Heart left ventricle (tissue), 16 donors: ENCODE results near the gene KSR2. TPM values are rescaled to one million over a fixed set of nuclear protein-coding genes. Genes with fewer than 3 reads are reported as not detected.
"Not testable (repeated sequence)": the region's sequence is repeated elsewhere in the genome, so short reads cannot be mapped to it uniquely, and the experiment has no call there.

ENCODE experiments used
- ATAC-seq, 4 donors: fragments of 200-7000 bp; cut with Tn5 transposase; one replicate each; pipeline ENCODE4 v1.9.1; 2020 to 2022; ENCODE audit warnings: moderate library complexity in 4 of 4, mild to moderate bottlenecking in 3 of 4, moderate number of reproducible peaks in 1 of 4
- DNase-seq, 5 donors: peaks; one replicate each; pipeline ENCODE4 v3.0.0-alpha.2; 2020
- H3K27ac ChIP-seq, 12 donors: fragments of 200-600 bp; sonication (generic) in 4 of 12; one replicate each; pipeline versions ENCODE4 v1.5.0 to v1.8.0; 2016 to 2022; ENCODE audit warnings: mild to moderate bottlenecking in 2 of 12
- H3K27me3 ChIP-seq, 9 donors: fragments of 200-600 bp; sonication (generic) in 2 of 9; one replicate each; pipeline versions ENCODE4 v1.5.1 to v1.8.0; 2016 to 2022; ENCODE audit warnings: mild to moderate bottlenecking in 3 of 9
- H3K36me3 ChIP-seq, 9 donors: fragments of 200-600 bp; sonication (generic) in 2 of 9; one replicate each; pipeline versions ENCODE4 v1.5.0 to v1.8.0; 2018 to 2022; ENCODE audit warnings: mild to moderate bottlenecking in 2 of 9
- H3K4me1 ChIP-seq, 12 donors: fragments of 200-600 bp; sonication (generic) in 4 of 12; one replicate each; pipeline versions ENCODE4 v1.5.0 to v1.8.0; 2016 to 2022; ENCODE audit warnings: mild to moderate bottlenecking in 3 of 12
- H3K4me3 ChIP-seq, 12 donors: fragments of 200-600 bp; sonication (generic) in 4 of 12; one replicate each; pipeline versions ENCODE4 v1.5.0 to v1.8.0; 2017 to 2022; ENCODE audit warnings: mild to moderate bottlenecking in 9 of 12, moderate library complexity in 4 of 12
- H3K9me3 ChIP-seq, 12 donors: fragments of 200-600 bp; sonication (generic) in 4 of 12; one replicate each; pipeline versions ENCODE4 v1.5.0 to v1.8.0; 2016 to 2022; ENCODE audit warnings: mild to moderate bottlenecking in 1 of 12
- CTCF ChIP-seq, 12 donors: fragments of 200-600 bp; sonication (generic) in 4 of 12; IDR thresholded peaks; one replicate each; pipeline versions ENCODE4 v1.5.0 to v1.8.0; 2018 to 2022; ENCODE audit warnings: antibody characterized with exemption in 12 of 12, mild to moderate bottlenecking in 5 of 12
- POLR2A ChIP-seq, 2 donors: fragments of 450-650 bp; IDR thresholded peaks; one replicate each; pipeline ENCODE4 v1.6.1; 2017; ENCODE audit warnings: antibody characterized with exemption in 2 of 2, mild to moderate bottlenecking in 2 of 2, moderate library complexity in 2 of 2
- WGBS, 4 donors: extraction: QIAGEN DNeasy Blood & Tissue Kit in 2 of 4; methylation state at CpG; one replicate each; pipeline versions ENCODE4 v1.1.5 to v1.1.7; 2013 to 2018; 5-methylcytosine and 5-hydroxymethylcytosine counted together
- intact Hi-C, 10 donors: fragments of 100-400 bp; cut with DNase I; formaldehyde crosslinking; loops; one replicate each; pipeline versions ENCODE4 v1.11.1 to v1.14.2; 2022
- polyA plus RNA-seq, 2 donors: library from polyadenylated mRNA; stranded (reverse); fragments of 200-250 nt; gene quantifications; one replicate each; pipeline ENCODE4 v1.2.3, GENCODE V29; 2013
- total RNA-seq, 9 donors: library from RNA; depleted of rRNA in 2 of 9; stranded (reverse); fragments of >200 nt in 2 of 9; fragmentation: NEBNext Ultra II Directional in 3 of 9; extraction: Animal tissue kit (Norgen Biotek cat#: 25700) in 3 of 9; gene quantifications; one replicate each; pipeline versions ENCODE4 v1.1.0 to v1.2.4, GENCODE V29; 2016 to 2023
- donor health status: ischemic (EF 13 %, LVEDD 7.1; RV severe dilation, severe dysfunction).
- donor health status: healthy with polysubstance abuse.
- donor health status: DM: no; HTN: yes; CAD: no.
- donor health status: DM: no; HTN: no; CAD: no.
- donor health status: ischemic (EF 25% LVEDD 6.9; RV normal size, moderate dysfunction).
- donor health status: ischemic (EF 25% LVEDD 5.7; RV mildly dilated, moderate dysfunction).
- donor health status: healthy.
- donor health status: DM: yes; HTN: yes; CAD: no.
- donor health status: ischemic (EF 35%, LVEDD 5.7; RV mildly dilated, moderate dysfunction).
- donor health status: nonischemic (EF 11% LVEDD 7.7; RV severe dilation, severe dysfunction).
- donor health status: DM: yes; HTN: yes; CAD: no.
- donor health status: PGD.
- donor health status: ischemic (EF 29% LVEDD 5.4; RV normal size, mild dysfunction).
- donor health status: nonischemic (EF 23%, LVEDD 6.1; RV moderate dilation, normal function).

KSR2 gene
- total and polyA plus RNA-seq, 11 donors = under 0.01 to 0.02 (median 0.02) TPM; not detected in 8

- no peak overlapping the region for H3K4me3 ChIP-seq
- ATAC-seq (no peak), DNase-seq (no peak)
- no peaks in the 10 kb centered on the region for H3K9me3 ChIP-seq
- TF ChIP-seq CTCF (IDR thresholded peaks at IDR 0.05) (no peak), POLR2A (IDR thresholded peaks at IDR 0.05) (no peak)
- intact Hi-C loops = no loop called here
- WGBS, 4 donors = 86 to 94% (median 87%) methylated on average over 6 of the region's 6 CpGs
- no peaks in the 10 kb centered on the region for H3K36me3 ChIP-seq
- no peaks in the 10 kb centered on the region for H3K4me1 ChIP-seq
- no peak overlapping the region for H3K27ac ChIP-seq
- no peaks in the 10 kb centered on the region for H3K27me3 ChIP-seq
Observed at GRCh38 chr12:117738233-117738632, 230.6 kb downstream of the KSR2 start.

GRCh38 chr12:117733549-117733805, 235.3 kb downstream of the KSR2 start:
- H3K27ac ChIP-seq = no peak overlapping the region
- H3K4me1 ChIP-seq = no peaks in the 10 kb centered on the region
- intact Hi-C loops = no loop called here
- no peaks in the 10 kb centered on the region for H3K9me3 ChIP-seq
- H3K4me3 ChIP-seq = no peak overlapping the region
- H3K36me3 ChIP-seq = no peaks in the 10 kb centered on the region
- ATAC-seq = no peak
- TF ChIP-seq CTCF (IDR thresholded peaks at IDR 0.05) = no peak
- TF ChIP-seq POLR2A (IDR thresholded peaks at IDR 0.05) = no peak
- no peak for DNase-seq
- H3K27me3 ChIP-seq = no peaks in the 10 kb centered on the region
- WGBS, 4 donors = 63 to 89% (median 72%) methylated on average over 1 of the region's 1 CpG

GRCh38 chr12:117732761-117733548, 235.8 kb downstream of the KSR2 start:
- Histone ChIP-seq H3K27me3 (no peaks in the 10 kb centered on the region), H3K9me3 (no peaks in the 10 kb centered on the region), H3K27ac (no peak overlapping the region), H3K4me3 (no peak overlapping the region), H3K36me3 (no peaks in the 10 kb centered on the region), H3K4me1 (no peaks in the 10 kb centered on the region)
- 79 to 89% (median 86%) methylated on average over 13 of the region's 13 CpGs for WGBS, 4 donors
- no peak for ATAC-seq
- DNase-seq = no peak
- TF ChIP-seq CTCF (IDR thresholded peaks at IDR 0.05) = no peak
- TF ChIP-seq POLR2A (IDR thresholded peaks at IDR 0.05) = no peak
- intact Hi-C loops = no loop called here

- H3K9me3 ChIP-seq, H3K27ac ChIP-seq, intact Hi-C loops, ATAC-seq, H3K4me1 ChIP-seq, H3K4me3 ChIP-seq, DNase-seq, H3K36me3 ChIP-seq, H3K27me3 ChIP-seq: not testable (repeated sequence)
- WGBS, 4 donors = 89 to 95% (median 91%) methylated on average over 19 to 32 of the region's 32 CpGs
Observed at GRCh38 chr12:117731131-117731530, 237.7 kb downstream of the KSR2 start.

- TF ChIP-seq CTCF (IDR thresholded peaks at IDR 0.05) (no peak), POLR2A (IDR thresholded peaks at IDR 0.05) (no peak)
- intact Hi-C loops = no loop called here
- DNase-seq = no peak
Observed at GRCh38 chr12:117727301-117727700, 241.5 kb downstream of the KSR2 start.

More at GRCh38 chr12:117727301-117727700, 241.5 kb downstream of the KSR2 start:
- WGBS, 4 donors = 56 to 76% (median 68%) methylated on average over 1 of the region's 1 CpG
- H3K27ac ChIP-seq = no peak overlapping the region
- H3K4me3 ChIP-seq = no peak overlapping the region
- H3K4me1 ChIP-seq = no peaks in the 10 kb centered on the region
- ATAC-seq = no peak
- H3K9me3 ChIP-seq = no peaks in the 10 kb centered on the region
- H3K36me3 ChIP-seq = no peaks in the 10 kb centered on the region
- H3K27me3 ChIP-seq = peaks cover 0 to 3% (median 0%) of the 10 kb centered on the region in 9 donors
